CD4-positive, alpha-beta T cell treated with Interleukin-21 for 1 hour (primary cell): Measurements from ENCODE around the gene LPCAT3.

Experiments used
- DNase-seq: peaks from one replicate; pipeline ENCODE4 v3.0.0-alpha.2; 2020

Gene LPCAT3

DNA sequence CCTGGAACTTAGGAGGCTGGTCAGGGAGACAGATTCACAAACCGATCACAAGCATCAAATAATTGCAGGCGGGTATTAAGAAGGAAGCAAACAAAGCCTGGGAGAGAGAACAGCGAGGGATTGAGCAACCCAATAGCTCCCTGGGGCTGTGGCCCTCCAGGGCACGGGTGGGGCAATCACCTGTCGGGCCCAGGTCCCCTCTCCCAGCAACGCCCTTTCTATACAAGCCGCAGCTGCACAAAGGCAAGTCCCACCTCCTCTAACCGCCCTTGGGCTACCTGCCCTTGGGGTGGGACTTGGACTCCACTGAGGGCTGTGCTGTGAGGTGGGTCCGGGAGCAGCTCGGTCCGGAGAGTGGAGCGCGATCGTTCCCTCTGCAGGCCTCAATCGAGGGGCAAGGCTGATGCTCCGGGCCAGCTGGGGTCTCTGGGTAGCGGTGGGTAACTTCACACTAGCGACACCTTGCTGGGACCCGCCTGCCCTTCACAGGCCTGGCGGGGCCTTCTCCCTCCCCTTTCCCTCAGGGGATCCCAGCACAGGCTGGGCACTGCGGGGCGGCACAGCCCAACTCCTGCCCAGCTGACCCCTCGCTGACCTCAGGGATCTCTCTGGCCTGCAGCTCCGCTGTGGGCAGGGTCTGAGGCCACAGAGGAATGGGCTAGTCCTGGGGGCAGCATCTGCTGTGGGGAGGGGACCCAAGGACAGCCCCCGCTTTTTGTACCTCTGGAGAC is 55.8 kb downstream of the LPCAT3 start:
- no peak for DNase-seq

DNA sequence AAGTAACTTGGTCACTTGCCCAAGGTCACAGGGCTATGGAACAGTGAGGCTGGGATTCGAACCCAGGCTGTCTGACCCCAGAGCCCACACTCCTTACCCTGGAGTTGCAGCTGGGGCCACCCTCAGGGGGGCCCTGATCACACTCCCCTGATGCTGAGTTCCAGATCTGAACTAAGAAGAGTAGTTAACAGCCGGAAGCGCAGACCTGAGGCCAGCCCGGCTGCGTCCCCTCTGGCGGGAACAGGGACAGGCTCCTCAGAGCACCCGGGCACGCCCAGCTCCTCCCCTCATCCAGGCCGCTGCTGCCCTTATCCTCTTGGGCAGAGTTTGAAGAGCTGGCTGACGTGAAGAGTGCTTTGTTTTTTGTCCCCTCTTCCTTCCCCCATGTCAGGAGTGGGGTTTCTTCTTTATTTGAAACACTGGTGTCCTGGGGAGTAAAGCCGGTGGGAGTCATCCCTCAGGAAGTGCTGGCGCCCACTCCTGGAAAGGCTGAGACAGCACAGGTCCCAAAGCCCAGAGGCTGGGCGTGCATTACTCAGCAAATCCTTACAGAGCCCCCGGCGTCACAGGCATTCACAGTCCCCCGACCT is 56.5 kb downstream of the LPCAT3 start:
- peak; percentile 66 for DNase-seq

DNA sequence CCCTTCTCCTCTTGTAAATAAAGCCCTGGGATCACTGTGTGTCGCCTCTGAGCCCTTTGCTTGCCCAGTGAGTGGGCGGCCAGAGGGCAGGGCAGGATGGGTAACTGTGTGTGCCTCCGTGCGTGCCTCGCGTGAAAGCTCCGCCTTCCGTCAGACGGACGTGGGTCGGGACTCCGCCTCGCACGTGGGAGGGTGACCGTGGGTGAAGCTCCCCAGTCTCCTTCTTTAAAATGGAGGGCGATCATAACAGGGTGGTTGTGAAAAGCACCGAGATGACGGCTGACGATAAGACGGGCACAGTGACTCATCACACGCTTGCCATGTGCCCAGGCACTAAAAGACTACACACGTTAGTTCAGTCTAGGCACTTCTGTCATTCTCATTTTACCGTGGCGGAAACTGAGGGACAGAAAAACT is 57.0 kb downstream of the LPCAT3 start:
- peak; percentile 94 for DNase-seq

DNA sequence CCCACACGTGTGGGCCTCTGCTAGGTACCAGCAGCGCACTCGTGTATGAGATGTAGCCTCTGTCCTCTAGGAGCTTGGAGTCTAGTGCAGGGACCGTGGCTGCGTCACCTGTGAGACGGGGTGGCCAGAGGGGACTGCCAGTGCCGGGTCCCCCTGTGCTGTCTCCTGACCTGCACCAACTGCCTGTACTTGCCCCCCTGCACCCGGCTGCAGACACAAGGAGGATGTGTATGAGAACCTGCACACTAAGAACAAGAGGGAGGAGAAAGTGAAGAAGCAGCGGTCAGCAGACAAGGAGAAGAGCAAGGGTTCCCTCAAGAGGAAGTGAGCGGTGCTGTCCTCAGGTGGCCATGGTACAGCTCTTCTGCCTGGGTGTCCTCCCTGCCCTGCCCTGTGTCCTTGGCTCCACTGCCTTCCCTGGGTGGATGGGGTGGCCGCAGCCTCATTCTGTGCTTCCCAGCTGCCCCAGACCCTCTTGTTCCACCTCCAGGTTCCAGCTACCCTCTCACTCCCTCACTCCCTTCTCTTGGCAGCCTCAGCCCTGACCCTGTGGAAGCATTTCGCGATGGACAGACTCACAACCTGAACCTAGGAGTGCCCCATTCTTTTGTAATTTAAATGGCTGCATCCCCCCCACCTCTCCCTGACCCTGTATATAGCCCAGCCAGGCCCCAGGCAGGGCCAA is 57.5 kb downstream of the LPCAT3 start:
- peak; percentile 58 for DNase-seq

DNA sequence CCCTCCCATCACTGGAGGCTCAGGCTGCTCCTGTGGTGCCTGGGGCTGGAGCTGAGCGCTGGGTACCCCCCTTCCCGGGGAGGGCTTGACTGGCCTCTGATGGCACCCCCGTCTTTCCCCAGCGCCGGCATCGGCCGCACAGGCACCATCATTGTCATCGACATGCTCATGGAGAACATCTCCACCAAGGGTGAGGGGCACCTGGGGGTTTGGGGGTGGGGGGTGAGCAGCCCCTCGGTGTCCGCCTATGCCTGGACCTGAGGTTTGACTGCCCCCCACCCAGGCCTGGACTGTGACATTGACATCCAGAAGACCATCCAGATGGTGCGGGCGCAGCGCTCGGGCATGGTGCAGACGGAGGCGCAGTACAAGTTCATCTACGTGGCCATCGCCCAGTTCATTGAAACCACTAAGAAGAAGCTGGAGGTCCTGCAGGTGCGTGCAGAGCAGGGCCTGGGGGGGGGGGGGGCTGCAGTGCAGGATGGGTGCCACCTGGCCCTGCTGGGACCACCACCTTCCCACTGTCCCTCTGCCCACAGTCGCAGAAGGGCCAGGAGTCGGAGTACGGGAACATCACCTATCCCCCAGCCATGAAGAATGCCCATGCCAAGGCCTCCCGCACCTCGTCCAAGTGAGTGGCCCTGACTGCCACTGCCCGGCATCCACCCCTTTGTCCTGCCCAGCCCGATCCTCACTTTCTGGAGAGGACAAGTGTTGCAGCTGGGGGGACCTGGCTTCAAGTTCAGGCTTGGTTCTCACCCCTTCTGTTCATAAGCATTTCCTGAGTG is 58.3 kb downstream of the LPCAT3 start:
- DNase-seq: no peak

DNA sequence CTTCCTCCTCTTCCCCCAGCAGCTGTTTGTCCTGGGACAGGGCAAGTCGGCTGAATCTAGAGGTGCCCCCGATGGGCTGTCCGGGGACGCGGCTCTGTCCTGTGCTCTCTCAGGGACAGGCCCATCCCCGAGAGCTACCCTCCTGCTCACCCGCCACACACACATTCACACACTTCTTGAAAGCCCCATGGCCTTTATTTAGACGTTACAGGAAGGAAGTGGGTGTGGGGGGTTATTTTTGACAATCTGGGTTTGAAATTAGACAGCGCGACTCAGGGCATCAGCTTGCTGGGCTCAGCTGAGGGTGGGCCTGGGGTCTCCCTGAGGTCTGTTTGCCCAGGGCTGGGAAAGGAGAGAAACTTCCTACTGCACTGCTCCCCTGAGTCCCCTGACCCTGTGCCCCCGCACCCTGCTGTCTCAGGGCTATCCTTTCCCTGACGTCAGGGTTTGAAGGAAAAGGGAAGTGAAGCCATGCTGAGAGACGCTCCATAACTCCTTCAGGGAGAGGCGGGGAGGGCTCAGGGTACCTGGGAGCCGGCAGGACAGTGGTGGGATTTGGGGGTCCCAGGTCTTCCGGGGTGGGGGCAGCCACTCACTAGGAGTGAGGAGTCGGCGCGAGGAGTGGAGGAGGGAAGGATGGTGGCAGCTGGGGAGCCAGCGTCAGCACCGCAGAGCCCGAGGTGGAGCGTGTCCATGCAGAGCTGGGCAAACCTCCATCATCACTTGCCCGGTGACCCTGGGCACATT is 59.0 kb downstream of the LPCAT3 start:
- peak; percentile 91 for DNase-seq

DNA sequence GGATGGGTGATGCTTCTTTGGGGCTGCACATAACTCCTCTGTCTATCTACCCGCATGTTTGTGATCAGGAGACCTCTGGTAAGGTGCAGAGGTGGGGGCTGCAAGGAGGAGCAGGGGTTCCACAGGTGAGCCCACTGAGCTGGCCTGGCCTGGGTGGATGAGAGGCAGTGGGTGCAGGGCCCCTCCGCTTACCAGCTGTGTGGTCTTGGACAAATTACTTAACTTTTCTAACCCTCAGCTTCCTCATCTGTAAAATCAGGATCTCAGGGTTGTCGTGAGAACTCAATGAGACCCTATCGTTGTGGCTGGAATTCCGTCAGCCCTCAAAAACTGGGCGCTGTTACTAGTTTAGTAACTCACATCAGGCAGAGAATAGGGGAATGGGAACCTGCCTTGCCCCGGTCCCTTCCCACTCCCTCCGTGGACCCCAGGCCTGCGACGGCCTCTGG is 59.6 kb downstream of the LPCAT3 start:
- DNase-seq: no peak

DNA sequence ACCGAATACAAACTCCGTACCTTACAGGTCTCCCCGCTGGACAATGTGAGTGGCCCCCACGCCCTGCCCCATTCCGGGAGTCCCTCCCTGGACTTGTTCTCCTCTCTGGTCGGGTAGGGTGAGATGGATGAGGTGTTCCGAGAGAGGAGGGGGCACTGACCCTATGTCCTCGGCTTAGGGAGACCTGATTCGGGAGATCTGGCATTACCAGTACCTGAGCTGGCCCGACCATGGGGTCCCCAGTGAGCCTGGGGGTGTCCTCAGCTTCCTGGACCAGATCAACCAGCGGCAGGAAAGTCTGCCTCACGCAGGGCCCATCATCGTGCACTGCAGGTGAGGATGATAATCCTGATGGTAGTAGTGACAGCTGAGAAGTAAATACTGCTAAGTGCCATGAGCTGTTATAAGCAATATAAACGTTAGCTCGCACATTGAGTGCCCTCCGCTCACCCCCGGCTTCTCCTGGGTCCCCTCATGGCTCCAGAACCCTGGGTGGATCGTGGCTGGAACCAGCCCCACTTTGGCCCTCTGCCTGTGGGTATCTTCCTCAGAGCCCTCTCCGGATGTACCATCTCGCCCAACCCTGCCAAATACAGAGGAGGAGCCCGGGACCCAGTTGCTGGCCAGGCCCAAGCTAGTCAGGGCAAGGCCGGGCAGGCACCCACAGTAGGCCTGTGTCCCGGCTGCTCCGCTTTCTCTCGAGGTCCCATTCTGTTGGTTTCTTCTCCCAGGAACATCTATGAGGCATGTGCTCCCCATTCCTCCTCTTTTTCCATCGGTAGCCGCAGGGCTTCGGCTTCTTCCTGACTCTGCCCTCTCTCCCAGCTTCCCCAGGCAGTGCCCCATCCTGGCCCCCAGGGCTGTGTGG is 60.3 kb downstream of the LPCAT3 start:
- DNase-seq: no peak

DNA sequence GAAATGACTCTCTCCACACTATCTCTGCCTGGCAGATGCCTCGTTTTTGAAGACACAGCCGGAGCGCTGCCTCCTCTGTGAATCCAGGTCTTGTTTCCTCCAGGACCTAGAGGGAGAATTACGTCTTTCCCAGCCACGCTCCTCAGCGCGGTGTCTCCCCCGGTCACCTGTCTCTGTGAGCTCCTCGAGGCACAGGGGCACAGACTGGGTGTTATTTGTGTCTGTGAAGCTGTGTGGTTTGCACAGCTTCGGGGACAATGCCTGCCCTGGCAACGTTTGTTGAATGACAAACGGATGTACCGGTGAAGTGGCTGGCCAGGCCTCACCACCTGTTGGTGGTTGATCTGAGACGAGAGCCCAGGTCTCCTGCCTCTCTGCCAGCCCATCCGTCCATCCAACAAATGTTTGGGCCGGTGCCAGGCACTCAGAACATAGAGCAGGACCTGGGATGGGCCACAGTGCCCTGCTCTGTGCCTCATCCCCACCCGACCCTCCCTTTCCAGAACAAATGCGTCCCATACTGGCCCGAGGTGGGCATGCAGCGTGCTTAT is 61.0 kb downstream of the LPCAT3 start:
- peak; percentile 72 for DNase-seq

DNA sequence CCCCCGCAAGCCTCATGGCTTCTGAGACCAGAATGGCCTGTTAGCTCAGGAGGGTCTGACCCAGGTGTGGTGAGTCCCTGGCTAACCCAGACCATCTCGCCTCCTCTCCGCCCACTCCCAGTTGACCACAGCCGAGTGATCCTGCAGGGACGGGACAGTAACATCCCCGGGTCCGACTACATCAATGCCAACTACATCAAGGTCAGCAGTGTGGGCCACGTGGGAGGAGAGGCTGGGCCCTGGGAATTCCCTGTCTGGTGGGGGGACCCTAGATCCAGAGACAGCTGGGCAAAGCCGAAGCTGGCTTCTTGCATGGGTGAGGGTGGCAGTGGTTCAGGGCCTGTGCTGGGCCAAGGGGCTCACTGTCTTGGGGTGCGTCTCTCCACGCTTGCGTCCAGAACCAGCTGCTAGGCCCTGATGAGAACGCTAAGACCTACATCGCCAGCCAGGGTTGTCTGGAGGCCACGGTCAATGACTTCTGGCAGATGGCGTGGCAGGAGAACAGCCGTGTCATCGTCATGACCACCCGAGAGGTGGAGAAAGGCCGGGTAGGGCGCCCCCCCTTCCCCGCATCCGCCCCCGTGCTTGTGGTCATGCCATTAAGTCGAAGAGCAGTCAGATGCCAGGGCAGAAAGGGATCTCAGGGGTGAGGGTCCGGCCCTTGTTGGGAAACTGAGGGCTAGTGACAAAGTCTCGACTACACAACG is 62.1 kb downstream of the LPCAT3 start:
- peak; percentile 56 for DNase-seq

DNA sequence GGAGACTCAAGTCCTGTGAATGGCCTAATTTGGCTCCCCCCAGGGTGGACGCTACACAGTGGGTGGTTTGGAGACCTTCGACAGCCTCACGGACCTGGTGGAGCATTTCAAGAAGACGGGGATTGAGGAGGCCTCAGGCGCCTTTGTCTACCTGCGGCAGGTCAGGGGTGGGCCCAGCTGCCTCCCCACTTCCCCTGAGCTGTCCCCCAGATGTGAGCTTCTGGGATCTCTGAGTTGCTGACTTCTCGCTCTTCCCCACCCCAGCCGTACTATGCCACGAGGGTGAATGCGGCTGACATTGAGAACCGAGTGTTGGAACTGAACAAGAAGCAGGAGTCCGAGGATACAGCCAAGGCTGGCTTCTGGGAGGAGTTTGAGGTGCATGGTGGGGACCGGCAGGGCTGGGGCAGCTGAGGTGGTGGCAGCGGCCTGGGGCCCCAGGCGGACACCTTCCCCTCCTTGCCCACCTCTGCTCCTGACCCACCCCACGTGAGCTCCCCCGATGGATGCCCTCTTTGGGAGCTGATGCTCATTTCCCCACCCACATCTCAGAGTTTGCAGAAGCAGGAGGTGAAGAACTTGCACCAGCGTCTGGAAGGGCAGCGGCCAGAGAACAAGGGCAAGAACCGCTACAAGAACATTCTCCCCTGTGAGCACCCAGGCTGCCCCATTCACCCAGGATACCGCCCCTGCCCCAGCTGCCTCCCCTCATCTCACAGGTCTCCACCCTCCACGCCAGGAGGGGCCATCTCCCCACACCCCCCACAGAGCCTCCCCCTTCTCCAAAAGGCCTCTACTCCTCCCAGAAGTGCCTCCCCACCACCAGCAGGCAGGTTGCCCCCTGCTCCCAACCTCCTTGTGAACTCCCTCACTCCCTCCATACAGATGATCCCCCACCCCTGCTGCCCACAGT is 62.9 kb downstream of the LPCAT3 start:
- no peak for DNase-seq

DNA sequence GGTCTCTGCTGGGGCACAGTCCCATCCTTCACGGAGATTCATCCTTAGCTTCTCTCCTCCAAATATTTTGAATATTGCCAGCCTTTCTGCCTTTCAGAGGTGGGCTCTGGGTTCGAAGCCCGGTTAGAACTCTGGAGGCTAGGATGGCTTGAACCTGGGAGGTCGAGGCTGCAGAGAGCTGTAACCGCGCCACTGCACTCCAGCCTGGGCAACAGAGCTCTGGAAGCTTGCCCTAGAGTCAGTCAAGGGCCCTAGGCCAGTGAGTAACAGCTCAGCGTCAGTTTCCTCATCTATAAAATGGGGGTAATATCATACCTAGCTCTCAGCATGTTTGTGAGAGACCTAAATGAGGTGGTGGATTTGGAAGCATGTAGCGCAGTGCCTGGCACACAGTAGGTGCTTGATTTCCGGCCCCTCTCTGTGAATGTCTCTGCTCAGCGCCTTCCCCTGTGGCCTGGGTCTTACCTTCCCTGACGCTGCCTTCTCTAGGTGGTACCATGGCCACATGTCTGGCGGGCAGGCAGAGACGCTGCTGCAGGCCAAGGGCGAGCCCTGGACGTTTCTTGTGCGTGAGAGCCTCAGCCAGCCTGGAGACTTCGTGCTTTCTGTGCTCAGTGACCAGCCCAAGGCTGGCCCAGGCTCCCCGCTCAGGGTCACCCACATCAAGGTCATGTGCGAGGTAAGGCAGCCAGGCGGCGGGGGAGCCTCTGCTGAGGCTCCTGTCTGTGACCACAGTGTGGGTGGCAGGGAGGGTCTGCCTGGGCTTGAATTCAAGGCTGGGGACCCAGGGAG is 63.8 kb downstream of the LPCAT3 start:
- DNase-seq: no peak

DNA sequence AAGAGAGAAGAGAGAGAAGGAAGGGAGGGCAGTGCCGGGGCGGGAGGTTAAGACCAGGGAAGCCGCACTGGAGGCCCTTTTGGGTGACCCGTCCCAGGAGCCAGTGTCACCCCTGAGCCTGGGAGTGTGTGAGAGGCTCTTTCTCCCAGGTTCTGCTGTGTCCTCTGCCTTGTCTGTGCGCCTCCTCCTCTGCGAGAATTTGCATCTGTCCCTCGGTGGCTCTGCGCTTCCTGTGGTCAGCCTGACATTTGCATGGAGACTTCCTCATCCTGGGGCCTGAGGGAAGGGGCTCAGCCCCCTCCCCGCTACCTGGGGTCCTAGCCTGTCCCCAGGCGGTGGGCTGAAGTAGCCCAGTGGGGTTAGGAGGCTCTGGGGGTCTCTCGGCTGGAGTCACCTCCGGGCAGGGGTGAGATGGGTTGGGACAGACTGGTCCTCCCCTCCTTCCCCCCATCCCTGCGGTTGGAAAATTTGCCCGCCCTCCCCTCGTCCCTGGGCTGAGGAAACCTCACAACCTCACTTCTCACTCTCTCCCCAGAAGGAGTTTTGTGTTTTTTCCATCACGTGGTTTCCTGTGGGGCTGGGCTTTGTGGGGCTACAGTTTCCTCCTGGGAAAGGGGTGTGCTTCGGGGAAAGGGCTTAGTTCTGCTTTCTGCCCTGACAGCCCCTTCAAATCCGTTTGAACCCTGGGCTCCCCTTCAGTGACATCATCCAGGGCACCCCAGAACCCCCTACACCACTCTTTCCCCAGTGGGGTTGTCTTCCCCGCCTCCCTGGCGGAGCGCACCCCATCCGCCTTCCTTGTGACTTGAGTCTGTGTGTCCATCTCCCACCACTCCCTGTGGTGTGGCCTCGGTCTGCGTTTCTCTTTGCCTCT is 64.6 kb downstream of the LPCAT3 start:
- DNase-seq: peak; percentile 89

DNA sequence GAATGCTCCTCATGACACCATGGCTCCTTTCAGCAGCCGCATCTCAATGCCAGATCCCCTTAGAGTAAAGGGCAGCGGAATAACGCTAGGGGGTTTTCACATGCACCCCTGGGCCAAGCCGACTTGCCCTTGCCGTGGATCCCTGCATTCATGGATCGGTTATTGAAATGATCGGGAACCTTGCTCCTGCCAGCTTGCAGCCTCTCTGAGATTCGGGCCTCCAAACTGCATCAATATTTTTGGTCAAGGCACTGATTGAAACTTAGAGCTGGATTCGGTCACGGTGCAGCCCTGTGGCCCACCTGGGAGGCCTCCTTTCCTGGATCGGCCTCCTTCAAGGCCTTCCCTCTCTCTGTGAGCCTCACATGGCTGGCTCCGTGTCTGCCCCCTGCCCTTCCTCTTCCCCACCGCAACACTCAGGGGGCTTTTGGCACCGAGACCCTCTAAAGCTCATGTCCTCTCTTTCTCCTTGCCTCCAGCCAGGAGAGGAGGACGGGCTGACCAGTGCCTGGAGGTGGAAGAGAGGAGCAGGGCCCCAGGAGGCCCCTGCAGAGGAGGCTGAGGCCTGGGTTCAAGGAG is 65.3 kb downstream of the LPCAT3 start:
- DNase-seq: no peak

DNA sequence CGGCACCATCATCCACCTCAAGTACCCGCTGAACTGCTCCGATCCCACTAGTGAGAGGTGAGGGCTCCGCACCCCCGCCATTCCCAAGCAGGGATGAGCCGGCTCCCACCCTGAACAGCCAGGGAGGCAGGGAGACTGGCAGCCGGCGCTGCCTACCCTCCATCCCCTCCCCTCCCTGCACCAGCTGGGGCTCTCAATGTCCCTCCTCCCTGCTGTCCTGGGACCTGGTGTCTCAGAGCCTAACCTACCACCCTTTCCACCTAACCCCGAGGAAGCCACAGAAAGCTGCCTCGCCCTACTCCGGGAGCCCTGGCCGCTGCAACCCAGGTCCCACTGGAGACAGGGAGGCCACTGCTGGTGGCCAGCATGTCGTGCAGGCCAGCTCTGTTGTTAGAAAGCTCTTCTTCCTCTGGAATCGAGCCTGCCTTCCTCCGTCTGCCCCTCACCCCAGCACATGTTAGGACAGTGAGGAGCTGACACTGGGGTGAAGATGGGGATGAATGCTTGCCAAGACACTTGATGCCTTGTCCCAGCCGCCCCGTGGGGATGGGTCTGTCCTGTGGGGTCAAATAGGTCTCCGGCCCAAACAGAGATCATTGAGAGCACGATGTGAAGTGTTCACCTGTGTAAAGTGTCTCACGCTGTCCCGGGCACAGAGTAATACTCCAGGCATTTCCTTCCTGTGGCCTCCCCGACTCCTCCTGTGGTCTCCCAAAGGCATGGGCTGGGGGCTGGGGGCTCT is 66.0 kb downstream of the LPCAT3 start:
- no peak for DNase-seq

DNA sequence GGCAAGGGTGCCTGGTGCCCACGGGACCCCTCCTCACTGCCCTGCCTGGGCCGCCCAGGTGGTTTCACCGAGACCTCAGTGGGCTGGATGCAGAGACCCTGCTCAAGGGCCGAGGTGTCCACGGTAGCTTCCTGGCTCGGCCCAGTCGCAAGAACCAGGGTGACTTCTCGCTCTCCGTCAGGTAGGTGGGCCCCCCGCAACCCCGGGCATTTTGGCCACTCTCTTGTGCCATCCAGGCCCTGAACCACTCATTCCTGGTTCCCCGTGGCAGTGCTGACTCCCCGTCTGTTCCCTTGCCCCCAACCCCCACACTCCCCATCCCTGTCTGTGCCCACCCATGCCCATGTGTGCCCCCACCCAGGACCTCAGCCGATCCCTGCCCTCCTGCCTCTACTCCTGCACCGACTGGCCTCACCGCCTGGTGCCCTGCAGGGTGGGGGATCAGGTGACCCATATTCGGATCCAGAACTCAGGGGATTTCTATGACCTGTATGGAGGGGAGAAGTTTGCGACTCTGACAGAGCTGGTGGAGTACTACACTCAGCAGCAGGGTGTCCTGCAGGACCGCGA is 66.6 kb downstream of the LPCAT3 start:
- peak; percentile 55 for DNase-seq
